ENCODE results near the gene CDK11A.
"Not testable (repeated sequence)": the region's sequence is repeated elsewhere in the genome, so short reads cannot be mapped to it uniquely, and the experiment has no call there.

- not testable (repeated sequence) for TF ChIP-seq EZH2 (IDR thresholded peaks at IDR 0.05)
- TF ChIP-seq POLR2AphosphoS5 (IDR thresholded peaks at IDR 0.05; ENCODE audit: borderline replicate concordance, low read depth, low read length): peak; percentile 57
These were observed at the start of gene CDK11A for GRCh38 chr1:1724035-1724864.

All from SK-N-MC (cell line).